ENCODE measurements around the gene TRPC4.

GRCh38 chr13:37701972-37702371, 167.6 kb downstream of the TRPC4 start:
- TF ChIP-seq CTCF (conservative IDR thresholded peaks at IDR 0.05; ENCODE audit: low read length) = no peak
- TF ChIP-seq EZH2phosphoT487 (IDR thresholded peaks at IDR 0.05; ENCODE audit: borderline replicate concordance) = no peak
